Measurements from ENCODE around the gene SH3TC1. TPM values are rescaled to one million over a fixed set of nuclear protein-coding genes. Genes with fewer than 3 reads are reported as not detected.

SH3TC1 gene
- total RNA-seq, 1 donor from 2014 or later, result 0.94 TPM

DNA sequence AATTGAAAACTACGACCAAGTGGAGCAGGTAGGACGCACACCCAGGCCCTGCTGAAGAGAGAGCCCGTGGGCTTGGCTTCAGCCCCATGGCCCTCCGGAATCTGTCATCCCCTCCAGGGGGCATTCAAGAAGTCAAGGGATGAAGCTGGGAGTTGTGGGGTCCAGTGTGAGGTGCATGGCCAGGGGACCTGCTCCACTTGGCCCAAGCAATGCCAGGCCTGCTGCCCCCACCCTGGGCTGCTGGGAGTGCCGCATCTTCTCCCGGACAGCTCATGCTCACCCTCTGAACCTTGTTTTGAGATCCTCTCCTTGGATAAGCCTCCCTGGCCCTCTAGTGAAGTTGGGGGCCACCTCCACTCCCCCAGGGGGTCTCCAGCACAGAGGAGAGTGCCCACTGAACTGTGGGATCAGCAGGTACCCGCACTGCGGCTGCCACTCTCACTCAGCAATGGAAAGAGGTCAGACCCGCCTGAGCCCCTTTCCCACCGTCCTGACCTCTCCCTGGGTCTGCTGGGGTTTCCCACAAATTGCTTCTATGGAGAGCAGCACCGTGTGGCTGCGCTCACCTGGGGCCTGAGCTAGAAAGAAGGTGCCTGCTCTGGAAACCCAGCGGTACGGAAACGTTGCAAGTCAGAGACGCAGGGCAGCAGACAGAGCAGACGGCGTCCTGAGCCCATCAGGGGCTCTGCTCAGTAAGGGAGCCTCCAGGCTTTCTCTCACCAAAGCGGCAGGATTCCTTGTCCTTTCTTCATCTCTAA is 35.5 kb upstream of the SH3TC1 start:
- DNase-seq (ENCODE audit: low read depth), result no peak

DNA sequence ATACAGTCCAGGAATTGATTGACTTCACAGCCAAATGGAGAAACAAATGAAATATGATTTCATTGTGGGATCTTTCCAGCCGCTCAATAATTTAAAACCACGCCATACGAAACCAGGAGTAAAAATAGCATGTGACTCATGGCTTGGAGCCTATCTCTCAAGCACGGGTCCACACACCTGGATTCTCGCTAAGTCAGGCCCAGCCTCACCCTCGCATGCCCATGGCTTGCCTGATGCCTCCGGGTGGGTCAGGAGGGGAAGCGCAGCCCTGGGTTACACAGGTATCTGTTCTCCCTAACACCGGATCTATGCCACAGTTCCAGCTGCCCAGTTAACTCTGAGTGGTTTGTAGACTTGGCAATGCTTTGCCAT is 34.9 kb upstream of the SH3TC1 start:
- peak; percentile 69 for DNase-seq (ENCODE audit: low read depth)

DNA sequence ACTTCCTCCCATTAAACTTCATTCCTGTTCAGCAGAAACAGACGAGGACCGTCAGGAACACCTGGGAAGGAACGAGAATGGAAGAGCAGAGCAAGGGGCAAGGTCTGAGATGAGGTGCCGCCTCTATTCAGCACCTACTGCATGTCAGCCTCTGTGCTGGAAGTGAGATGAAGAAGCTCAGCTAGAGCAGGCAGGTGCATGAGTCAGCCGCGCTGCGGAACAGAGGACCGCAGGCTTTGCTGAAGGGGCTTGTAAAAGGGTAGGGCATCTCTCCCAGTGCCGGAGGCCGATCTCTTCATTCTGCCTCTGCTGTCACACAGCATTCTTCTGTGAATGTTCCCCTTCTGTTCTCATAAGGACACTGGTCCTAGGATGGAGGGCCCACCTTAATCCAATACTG is 34.4 kb upstream of the SH3TC1 start:
- no peak for DNase-seq (ENCODE audit: low read depth)

DNA sequence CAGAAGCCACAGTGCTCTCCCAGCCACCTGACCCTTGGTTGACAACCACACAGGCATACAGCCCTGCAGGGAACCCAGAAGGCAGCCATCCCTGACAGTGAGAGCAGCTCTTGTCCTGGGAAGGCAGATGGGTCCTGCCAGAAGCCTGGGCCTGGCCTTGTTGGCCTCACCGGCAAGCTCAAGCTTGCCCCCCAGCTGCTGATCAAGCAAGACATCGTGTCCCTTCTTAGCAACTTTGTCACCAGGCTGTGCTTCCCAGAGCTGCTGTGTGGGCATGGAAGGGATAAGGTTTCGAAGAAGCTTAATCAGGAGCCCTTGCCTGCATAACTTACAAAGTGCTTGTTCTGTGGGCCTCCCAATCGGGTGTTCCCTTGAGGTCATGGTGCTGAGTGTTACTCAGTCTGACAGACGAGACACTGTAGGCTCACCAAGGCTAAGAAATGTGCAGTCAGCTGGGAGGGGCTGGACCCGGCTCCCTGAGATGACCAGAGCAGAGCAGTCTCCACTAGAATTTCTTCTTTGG is 33.7 kb upstream of the SH3TC1 start:
- peak; percentile 87 for DNase-seq (ENCODE audit: low read depth)

DNA sequence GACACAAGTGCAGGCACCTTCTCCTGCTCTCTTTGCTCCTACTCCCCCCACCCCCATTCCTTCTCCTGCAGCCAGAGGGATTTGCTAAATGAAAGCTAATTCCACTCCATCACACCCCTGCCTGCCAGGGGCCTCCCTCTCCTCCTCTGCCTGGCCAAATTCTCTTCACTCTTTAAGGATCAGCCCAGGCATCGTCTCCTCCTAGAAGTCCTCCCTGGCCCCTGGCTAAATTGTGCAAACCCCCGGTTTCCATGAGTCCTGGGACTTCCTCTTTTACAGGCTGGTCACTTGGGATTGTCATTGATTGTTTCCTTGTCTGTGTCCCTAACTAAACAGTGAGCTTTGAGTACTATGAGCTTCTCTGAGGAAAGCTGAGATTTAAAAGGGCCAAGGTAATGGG is 31.8 kb upstream of the SH3TC1 start:
- no peak for DNase-seq (ENCODE audit: low read depth)

GRCh38 chr4:8167815-8168214 is 31.3 kb upstream of the SH3TC1 start:
- no peak for DNase-seq (ENCODE audit: low read depth)

DNA sequence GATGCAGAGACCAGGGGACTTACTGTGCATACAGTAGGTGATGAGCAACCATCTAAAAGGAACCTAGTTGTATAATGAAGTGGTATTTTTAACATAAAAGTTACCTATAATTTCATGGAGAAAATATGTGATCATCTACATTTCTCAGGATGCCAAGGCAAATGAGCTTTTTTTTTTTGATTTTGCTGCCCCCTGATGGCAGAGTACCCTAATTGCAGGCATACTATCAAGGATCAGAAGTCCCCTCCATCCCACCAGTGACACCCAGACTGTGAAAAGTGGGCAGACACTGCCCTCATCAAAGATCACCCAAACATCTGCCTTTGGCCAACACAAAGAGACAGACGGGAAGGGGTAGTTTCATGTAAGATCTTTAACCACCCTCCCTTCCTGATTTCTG is 30.9 kb upstream of the SH3TC1 start:
- DNase-seq (ENCODE audit: low read depth), result no peak

DNA sequence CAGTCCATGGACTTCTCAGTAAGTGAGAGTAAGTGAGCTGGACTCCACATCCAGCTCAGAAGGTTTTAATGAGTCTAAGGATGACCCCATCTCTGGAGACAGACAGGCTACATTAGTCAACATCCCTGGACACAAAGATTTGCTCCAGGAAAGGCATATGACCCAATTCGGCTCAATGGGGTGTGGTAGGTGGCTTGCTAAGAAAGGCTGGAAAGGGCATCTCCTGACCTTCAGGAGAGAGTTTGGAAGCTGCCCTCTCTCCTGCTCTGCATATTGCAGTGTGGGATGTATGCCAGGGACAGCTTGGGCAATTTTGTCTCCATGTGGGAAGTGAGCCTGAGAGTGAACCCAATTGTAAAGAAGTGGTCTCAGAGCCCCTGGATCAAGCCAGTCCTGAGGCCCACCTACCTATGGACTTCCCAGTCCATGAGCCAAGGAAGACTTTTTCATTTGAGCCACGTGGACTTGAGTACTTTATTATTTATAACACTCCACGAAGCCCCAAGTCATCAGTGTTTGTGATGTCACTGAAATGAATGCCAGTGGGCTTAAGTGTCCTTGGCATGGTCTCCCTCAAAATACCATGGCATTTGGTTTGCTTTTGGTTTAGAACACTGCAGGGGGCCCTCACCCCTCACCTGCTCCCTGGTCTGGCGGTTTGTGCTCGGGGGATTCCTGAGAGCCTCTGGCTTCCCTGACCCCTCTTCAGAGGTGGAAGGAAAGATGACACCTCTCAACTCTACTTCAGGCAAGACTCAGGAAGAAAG is 30.1 kb upstream of the SH3TC1 start:
- no peak for DNase-seq (ENCODE audit: low read depth)

GRCh38 chr4:8169763-8170162 is 29.3 kb upstream of the SH3TC1 start:
- DNase-seq (ENCODE audit: low read depth), result no peak

- DNase-seq (ENCODE audit: low read depth), result no peak
These were observed 28.7 kb upstream of the SH3TC1 start for GRCh38 chr4:8170341-8170740.

- no peak for DNase-seq (ENCODE audit: low read depth)
These were observed 27.8 kb upstream of the SH3TC1 start for GRCh38 chr4:8171266-8171665.

DNA sequence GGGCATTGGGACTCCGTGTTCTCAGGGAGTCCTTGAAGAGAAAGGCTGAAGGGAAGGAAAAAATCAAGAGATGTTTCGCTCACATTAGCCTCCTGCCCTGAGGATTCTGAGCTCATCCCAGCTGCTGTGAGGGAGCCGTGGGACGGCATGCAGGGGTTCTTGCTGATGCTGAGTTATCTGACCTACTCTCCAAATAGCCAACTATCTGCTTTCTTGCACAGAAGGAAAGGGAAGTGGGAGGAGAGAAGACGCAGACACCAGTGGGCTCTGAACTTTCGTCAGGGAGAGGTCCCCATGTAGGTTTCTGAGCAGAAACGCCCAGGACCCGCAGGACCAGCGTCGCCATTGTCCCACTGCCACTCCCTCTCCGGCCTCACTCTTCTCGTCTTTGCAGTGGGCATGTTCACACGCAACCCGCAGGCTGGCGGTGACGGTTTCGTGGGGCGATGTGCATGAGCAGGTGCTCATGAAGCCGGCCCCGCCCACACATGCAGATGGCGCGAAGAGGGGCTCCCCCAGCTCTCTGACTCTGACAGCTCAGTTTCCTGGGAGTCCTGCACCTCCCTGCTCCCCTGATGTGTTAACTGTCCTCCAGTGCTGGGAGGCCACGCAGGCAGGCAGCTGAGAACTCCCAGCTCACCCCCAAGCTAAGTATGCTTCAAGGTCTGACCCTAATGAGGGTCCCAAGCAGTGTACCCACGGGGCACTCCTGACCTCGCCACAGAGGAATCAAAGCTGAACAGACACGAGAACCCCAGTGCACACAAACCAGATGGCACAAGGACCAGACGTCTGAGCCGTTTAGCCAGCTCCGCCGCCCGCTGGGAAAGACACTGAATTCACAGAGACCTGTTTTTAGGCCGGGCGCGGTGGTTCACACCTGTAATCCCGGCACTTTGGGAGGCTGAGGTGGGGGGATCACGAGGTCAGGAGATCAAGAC is 26.8 kb upstream of the SH3TC1 start:
- no peak for DNase-seq (ENCODE audit: low read depth)

DNA sequence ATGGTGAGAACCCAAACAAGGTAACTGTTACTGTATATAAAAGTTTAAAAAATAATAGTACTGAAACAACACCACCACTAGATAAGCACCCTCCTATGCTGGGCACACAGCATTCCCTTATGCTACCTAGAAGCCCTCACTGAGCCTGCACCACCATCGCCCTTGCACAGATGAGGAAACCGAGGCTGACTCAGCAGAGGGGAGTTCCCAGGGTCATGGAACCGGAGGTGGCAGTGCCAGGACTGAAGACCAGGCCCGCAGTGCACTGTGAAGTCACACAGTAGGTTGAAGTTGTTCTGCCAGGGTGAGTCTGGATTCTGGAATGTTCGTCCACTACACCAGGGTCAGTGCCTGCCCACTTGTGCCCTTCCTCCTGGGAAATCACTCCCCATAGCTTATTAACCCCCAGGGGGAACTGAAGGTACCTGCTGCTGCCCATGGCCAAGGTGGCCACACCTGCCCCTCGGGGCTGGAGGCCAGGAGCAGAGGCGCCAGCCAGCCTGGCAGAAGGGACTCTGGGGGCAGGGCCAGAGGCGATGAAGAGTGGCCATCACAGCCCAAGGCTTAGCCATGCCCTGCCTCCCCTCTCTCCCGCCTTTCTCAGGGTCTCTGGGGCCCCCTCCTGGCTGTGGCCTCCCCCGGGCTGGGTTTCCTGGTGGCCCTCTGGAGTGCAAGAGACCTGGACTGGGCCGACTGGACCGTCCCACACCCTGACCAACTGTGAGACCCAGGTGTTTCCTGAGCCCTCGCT is 25.4 kb upstream of the SH3TC1 start:
- no peak for DNase-seq (ENCODE audit: low read depth)

DNA sequence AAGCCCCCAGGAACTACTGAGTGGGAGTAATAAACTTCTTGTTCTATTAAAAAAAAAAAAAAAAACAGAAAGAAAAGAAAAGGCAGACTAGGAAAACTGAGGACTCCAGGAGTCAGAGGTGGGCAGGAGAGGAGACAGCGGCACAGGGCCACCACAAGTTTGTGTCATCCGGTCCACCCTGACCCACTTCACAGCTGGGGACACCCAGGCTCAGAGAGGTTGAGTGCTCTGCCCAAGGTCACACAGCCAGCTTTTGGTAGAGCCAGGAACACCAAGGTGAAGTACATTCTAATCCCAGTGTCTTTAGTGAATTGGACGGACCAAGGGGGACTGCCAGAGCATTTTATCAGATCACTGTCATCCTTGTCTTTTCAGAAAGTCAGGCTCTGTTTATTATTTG is 24.1 kb upstream of the SH3TC1 start:
- no peak for DNase-seq (ENCODE audit: low read depth)

DNA sequence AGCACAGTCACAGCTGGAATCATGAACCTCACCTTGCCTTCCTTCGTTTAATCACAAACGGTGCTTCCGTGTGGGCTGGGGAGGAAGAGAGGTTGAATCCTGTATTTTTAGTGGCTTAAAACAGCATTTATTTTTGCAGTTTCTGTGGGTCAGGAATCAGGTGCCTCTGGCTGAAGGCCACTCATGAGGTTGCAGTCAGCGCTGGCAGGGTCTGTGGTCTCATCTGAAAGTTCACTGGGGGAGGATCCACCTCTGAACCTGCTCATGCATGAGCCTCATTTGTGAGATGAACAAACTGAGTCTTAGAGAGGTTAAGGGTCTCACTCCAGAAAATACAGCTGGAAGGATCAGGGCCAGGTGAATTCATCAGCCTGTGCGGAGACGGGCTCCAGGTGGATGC is 23.4 kb upstream of the SH3TC1 start:
- no peak for DNase-seq (ENCODE audit: low read depth)

- peak; percentile 58 for DNase-seq (ENCODE audit: low read depth)
These were observed 22.3 kb upstream of the SH3TC1 start for GRCh38 chr4:8176547-8177399.

DNA sequence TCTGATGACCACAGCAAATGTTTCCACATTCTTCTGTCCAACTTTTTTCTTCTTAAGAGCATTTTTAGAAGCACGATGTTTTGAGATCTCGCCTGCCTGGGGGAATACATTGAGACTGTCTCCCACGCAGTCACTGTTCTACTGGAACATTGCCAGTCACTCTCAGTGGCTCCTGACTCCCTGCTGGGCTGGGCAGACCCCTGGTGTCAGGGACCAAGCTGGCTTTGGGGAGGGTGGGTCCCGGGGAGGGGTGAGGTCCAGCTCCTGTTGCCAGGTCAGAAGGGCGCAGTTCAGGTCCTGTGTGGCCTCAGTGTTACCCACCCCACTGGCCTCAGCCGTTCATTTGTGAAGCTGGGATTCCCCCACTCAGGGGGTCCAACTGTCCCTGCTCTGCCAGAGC is 21.5 kb upstream of the SH3TC1 start:
- no peak for DNase-seq (ENCODE audit: low read depth)

DNA sequence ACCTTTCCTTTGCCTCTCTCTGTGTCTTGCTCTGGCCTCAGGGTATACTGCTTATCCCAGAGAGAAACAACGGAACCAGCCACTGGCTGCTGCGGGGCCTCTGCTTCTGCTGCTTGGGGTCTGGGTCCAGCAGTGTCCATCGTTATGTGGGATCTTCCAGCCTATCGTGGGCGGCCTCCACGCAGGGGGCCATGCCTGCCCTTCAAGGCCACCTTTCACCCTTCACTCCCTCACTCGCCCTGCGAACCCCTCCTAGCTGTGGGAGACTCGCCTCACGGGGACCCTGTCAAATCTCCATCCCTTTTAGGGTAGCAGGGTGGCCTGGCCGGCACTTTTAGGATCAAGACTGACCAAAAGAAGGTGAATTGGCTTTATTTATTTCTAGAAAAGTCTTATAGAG is 21.1 kb upstream of the SH3TC1 start:
- DNase-seq (ENCODE audit: low read depth), result no peak

DNA sequence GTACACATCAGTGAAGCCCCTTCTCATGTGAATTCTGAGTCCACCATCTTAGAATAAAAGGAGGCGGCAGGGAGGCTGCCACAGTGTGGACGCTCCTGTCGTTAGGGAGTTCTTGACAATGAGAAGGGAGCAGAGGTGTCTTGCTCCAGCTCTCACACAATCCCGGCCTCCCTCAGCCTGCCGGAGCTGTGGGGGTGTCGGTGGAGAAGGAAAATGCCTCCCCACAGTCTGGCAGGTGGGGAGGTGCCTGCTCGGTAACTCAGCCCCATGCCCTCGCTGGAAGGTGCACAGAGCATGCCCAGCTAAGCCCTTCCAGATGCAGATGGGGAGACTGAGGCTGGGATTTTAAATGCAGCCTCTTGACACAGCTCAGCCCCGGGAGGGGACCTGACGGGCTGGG is 20.0 kb upstream of the SH3TC1 start:
- no peak for DNase-seq (ENCODE audit: low read depth)

DNA sequence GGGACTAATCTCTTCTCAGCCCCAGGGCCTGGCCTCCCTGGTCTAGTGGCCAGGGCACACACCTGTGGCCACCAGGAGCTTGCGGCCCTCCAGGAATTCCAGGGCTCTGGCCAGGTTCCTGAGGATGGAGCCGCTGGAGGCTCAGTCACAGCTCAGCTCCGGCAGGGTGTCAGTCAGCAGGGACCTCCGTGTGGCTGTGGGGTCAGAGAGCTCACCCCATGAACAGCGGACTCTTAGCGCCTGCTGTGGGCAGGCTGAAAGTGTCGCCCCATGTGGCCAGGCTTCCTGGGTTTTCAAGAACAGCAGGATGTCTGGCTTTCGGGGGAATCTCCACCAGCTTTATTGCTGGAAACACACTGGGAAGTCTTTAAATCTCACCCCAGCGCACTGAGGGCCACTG is 19.3 kb upstream of the SH3TC1 start:
- no peak for DNase-seq (ENCODE audit: low read depth)
